Hepatocyte (in vitro differentiated cells): Measurements from ENCODE around the gene LRRC45.

ENCODE experiments used
- EZH2 ChIP-seq: fragments of 200-600 bp; sonication (generic); IDR thresholded peaks from 2 replicates; pipeline ENCODE4 v1.6.1; 2016; ENCODE audit warnings: antibody characterized with exemption, mild to moderate bottlenecking, borderline replicate concordance
- TF ChIP-seq, protein P1 (sequence below): fragments of 200-600 bp; sonication (generic); IDR thresholded peaks from 2 replicates; pipeline ENCODE4 v1.5.1; 2016; ENCODE audit warnings: antibody characterized with exemption, mild to moderate bottlenecking; ENCODE audit not compliant: poor library complexity

DNA sequence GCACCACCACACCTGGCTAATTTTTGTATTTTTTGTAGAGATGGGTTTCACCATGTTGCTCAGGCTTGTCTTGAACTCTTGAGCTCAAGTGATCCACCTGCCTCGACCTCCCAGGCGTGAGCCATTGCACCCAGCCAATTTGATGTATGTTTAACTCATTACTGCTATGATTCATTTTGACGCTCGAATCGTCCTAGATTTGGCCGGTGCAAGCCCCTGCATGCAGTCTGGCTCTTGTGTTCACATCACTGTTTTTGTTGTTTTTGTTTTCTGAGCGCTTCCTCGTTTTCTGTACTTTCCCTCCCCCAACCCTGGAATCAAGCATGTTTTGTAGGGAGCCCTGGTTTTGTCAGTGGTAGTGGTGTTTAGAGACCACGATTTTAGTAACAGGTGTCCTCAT, 50.3 kb downstream of the LRRC45 start:
- TF ChIP-seq, protein P1, sequence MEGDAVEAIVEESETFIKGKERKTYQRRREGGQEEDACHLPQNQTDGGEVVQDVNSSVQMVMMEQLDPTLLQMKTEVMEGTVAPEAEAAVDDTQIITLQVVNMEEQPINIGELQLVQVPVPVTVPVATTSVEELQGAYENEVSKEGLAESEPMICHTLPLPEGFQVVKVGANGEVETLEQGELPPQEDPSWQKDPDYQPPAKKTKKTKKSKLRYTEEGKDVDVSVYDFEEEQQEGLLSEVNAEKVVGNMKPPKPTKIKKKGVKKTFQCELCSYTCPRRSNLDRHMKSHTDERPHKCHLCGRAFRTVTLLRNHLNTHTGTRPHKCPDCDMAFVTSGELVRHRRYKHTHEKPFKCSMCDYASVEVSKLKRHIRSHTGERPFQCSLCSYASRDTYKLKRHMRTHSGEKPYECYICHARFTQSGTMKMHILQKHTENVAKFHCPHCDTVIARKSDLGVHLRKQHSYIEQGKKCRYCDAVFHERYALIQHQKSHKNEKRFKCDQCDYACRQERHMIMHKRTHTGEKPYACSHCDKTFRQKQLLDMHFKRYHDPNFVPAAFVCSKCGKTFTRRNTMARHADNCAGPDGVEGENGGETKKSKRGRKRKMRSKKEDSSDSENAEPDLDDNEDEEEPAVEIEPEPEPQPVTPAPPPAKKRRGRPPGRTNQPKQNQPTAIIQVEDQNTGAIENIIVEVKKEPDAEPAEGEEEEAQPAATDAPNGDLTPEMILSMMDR, result no peak
- TF ChIP-seq EZH2, result no peak
